ENCODE measurements around the gene ARHGEF1. TPM values are rescaled to one million over a fixed set of nuclear protein-coding genes. Genes with fewer than 3 reads are reported as not detected.
A peak's percentile ranks its signal among the peaks of the same experiment; 100 is the strongest.

ARHGEF1 gene
- total RNA-seq, 6 experiments from 2014 or later, result 63.8 to 73.3 (median 68.2) TPM

- Mint-ChIP-seq H3K4me3 (peak overlapping the region; percentile 81), H3K27me3 (ENCODE audit: insufficient read depth) (peaks cover 4% of the 10 kb centered on the region), H3K36me3 (ENCODE audit: low read depth) (no peaks in the 10 kb centered on the region), H3K4me1 (ENCODE audit: low read depth) (peaks cover 25% of the 10 kb centered on the region), H3K9me3 (no peaks in the 10 kb centered on the region), H3K27ac (peak overlapping the region; percentile 58; the same call in 1 of the 2 replicates)
- DNase-seq, result no peak
- TF ChIP-seq CTCF (IDR thresholded peaks at IDR 0.05), result no peak
Observed at GRCh38 chr19:41939861-41940730, 57.1 kb downstream of the ARHGEF1 start.

- H3K9me3 Mint-ChIP-seq, result no peaks in the 10 kb centered on the region
- DNase-seq, result no peak
- no peak for TF ChIP-seq CTCF (IDR thresholded peaks at IDR 0.05)
- H3K4me3 Mint-ChIP-seq, result peak overlapping the region; percentile 81
- H3K4me1 Mint-ChIP-seq (ENCODE audit: low read depth), result peaks cover 18% of the 10 kb centered on the region
- no peaks in the 10 kb centered on the region for H3K36me3 Mint-ChIP-seq (ENCODE audit: low read depth)
- H3K27ac Mint-ChIP-seq, result peak overlapping the region; percentile 58; the same call in 1 of the 2 replicates
- peaks cover 3% of the 10 kb centered on the region for H3K27me3 Mint-ChIP-seq (ENCODE audit: insufficient read depth)
Observed at GRCh38 chr19:41940731-41941409, 57.9 kb downstream of the ARHGEF1 start.

GRCh38 chr19:41941410-41942202 lies 58.6 kb downstream of the ARHGEF1 start:
- no peaks in the 10 kb centered on the region for H3K9me3 Mint-ChIP-seq

GRCh38 chr19:41944336-41944735 lies 61.4 kb downstream of the ARHGEF1 start:
- no peak for DNase-seq
- Mint-ChIP-seq H3K36me3 (ENCODE audit: low read depth) (no peaks in the 10 kb centered on the region), H3K27ac (no peak overlapping the region), H3K4me1 (ENCODE audit: low read depth) (no peaks in the 10 kb centered on the region), H3K4me3 (no peak overlapping the region), H3K27me3 (ENCODE audit: insufficient read depth) (peaks cover 3% of the 10 kb centered on the region), H3K9me3 (no peaks in the 10 kb centered on the region)
- TF ChIP-seq CTCF (IDR thresholded peaks at IDR 0.05), result no peak

More at GRCh38 chr19:41941410-41942202, 58.6 kb downstream of the ARHGEF1 start:
- TF ChIP-seq CTCF (IDR thresholded peaks at IDR 0.05), result no peak
- H3K27me3 Mint-ChIP-seq (ENCODE audit: insufficient read depth), result peaks cover 3% of the 10 kb centered on the region
- H3K4me1 Mint-ChIP-seq (ENCODE audit: low read depth), result peaks cover 11% of the 10 kb centered on the region
- no peak overlapping the region for H3K27ac Mint-ChIP-seq
- no peak overlapping the region; the same call in 1 of the 2 replicates for H3K4me3 Mint-ChIP-seq
- no peaks in the 10 kb centered on the region for H3K36me3 Mint-ChIP-seq (ENCODE audit: low read depth)
- DNase-seq, result no peak

- Mint-ChIP-seq H3K4me1 (ENCODE audit: low read depth) (no peaks in the 10 kb centered on the region), H3K27ac (no peak overlapping the region), H3K4me3 (no peak overlapping the region), H3K9me3 (no peaks in the 10 kb centered on the region), H3K36me3 (ENCODE audit: low read depth) (no peaks in the 10 kb centered on the region), H3K27me3 (ENCODE audit: insufficient read depth) (peaks cover 3% of the 10 kb centered on the region)
- no peak for TF ChIP-seq CTCF (IDR thresholded peaks at IDR 0.05)
- no peak for DNase-seq
Observed at GRCh38 chr19:41945135-41945766, 62.3 kb downstream of the ARHGEF1 start.
